Activated CD4-positive, alpha-beta T cell treated with anti-CD3 and anti-CD28 coated beads for 1 hour (primary cell): ENCODE results near the gene DAB2.
A peak's percentile ranks its signal among the peaks of the same experiment; 100 is the strongest.

ENCODE experiments used
- DNase-seq: peaks from one replicate; pipeline ENCODE4 v3.0.0-alpha.2; 2020

The DAB2 gene

DNA sequence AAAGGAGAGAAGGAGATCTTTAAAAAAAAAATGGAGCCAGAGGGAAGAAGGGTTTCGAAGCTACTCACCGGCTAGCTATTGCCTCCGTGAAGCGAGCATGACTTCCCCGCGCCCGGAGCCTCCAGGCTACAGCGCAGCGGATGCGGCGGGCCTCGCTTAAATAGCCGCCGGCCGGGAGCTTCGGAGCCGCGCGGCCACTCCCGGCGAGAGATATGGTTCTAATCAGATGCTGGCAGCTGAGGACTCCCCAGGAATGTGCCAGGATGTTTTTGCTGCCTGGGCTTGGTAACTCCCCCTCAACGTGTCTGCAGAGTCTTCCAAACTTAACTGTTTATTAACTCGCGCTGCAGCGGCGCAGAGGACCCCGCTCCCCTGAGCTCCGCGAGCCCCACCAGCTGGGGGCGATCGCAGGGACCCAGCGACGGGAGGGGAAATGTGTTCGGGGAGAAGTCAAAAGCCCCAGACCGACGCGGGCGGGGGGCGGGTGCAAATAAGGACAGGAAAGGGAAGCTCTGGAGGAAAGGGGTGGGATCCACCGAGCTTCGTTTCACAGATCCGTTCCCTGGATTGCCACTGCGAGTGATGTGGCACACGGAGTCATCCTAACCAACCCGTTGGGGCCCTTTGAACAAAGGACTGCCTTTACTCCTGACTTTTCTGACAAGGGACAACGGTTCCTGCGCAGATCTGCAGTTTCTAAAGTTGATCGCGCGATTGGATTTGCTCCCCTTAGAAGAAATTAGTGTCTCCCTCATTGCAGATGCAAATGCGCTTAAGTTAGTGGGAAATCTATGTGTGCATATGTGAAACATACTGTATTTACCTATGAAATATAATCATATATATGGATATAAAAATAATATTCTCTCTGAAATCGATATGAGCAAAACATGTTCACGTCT, at the start of gene DAB2:
DAB2 (minus strand) TSS at position 245 of the 902 bp plus-strand sequence. CDS start 30,660 bp downstream, outside the sequence.
- peak; percentile 17 for DNase-seq

DNA sequence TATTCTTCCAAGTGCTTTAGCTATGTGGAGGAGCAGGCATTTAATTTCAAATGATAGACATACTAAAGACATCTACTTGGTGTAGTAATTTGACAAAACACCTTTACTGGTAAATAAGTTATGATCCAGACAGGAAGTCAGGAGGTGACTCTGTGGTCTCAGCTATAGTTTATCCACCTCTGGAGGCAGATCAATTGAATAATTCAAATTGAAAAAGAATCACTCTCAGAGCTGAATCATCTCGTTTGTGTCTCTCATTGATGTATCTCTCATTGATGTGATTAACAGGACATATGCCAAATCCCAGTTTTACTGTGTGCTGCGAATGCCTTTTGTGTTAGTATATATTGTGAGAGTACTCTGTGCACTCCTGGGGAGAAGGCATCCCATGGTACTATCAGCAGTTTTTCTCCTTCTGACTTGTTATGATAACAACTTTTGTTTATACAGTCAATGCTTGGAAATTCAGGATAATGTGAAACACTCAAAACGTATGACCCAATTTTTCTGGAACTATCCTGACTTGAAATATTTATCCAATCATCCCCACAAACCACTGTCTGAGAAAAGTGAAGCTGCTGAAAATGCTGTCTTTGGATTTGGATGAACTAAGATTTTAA, 48.5 kb upstream of the DAB2 start:
- no peak for DNase-seq

DNA sequence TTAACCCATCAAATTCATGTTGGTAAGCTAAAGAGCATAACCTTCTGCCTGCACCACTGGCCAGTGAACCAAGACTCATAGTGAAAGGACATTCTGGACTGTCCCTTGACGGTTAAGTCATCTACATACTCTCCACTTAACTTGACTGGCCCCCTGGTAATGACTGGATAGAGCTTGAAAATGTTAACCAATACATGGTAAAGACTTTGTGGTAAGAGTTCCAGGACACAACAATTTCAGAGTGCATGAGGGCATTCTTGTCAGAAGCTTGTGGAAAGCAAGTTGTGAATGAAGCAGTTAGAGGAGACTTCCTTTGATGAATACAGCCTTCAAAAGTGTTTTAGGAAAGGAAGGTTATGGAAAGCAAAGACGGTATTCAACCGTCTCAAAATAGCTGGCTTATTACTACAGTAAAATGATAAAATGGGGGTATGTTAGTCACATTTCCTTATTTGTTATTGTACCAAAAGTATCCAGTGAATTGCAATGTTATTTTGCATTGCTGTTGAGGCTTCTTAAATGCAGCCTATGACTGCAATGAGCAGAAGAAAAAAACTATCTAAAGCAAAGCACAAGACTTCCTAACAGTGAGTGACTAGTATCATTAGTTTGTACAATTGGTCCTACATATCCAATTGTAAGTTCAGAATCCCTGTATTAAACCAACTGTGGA, 47.2 kb upstream of the DAB2 start:
- no peak for DNase-seq

DNA sequence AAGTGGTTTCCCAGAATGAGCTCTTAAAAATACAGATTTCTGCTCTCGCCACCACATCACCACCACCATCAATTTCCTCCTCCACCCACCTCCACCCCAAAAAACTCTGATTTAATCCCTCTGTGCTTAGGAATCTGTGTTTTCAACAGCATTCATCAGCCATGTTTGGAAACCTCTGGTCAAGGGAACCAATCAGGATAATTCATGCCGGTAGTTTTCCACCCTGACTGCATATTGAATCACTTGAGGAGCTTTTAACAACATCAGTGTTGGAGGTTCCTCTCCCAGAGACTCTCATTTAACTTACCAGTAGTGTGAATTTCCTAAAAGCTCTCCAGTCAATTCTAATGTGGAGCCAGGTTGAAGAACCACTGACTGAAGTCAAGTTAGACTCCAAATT, 46.0 kb upstream of the DAB2 start:
- DNase-seq = no peak

DNA sequence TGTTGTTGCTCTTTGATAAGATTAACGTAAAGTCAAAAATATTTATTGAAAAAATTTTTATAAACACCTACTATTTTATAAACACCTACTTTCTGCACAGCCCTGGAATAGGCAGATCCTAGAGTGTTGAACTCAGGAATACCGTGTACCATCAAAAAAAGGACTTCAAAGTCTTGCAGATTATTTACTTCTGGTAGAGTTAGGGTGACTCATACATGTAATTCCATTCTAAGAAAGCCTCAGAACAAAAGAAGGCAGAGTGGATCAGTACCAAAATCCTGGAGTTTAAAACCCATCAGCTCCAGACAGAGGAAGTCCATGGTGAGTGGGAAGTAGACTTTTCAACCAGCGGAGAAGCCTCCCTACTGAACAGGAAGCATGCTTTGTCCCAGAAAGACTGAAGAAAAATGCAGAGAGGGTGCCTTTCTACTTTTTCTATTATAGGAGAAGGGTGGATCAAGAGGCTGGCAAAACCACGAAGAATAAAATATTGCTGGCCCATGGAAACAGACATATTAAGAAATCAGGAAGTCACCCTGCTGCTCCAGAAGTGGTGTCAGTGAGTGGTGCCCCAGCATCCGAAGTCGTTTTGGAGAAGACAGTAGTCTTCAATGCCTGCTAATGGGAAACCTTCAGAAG, 45.1 kb upstream of the DAB2 start:
- DNase-seq = no peak

DNA sequence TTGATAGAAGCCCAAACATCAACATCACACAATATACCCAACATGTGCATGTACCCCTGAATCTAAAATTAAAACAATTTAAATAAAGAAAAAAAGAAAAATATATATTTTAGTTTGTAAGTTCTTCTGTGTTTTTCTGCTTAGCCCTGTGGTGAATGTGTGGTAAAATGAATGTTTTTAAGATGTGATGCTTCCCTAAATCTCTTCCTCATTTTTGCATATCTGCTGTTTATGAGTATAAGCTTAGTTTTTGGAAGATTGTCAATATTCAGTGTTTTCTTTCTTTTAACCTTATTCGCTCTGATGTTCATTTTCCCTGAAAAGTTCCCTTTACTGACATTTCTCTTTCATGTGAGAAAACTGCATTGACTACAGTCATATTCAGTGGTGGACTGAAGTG, 44.4 kb upstream of the DAB2 start:
- DNase-seq = no peak

DNA sequence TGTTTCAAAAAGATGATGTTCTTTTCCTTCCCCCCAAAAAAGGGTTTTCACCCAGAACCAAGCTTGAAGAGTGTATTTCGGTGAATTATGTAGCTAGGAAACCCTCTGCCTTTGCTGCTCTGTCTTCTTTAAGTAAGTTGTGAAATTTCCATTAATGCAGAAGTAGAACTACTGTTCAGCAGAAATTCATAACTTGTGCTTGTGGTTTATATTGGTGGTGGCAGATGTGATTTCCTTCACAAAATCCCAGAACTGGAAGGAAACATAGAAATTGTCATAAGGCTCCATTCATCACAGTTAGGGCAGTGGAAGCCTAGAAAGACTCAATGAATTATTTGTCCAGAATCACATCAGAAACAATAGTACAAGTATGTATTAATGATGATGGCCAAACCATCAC, 42.1 kb upstream of the DAB2 start:
- no peak for DNase-seq

DNA sequence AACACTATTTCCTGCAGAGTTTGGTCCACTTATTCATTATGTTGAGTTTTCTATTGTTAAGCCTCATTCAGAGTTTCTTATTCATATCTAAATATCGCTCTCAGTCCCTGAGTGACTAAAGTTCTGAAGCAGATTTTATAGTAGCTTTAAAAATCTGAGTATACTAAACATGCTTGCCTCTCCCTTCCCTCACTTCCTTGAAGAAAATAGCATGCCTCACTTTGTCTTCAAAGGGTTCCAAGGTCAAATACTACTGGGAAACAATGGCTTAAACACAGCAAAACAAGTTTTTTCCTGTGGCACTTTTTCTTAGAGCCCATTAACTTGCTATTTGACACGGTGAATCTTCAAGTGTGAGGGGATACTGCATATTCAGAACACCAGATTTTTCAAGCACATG, 41.1 kb upstream of the DAB2 start:
- no peak for DNase-seq

DNA sequence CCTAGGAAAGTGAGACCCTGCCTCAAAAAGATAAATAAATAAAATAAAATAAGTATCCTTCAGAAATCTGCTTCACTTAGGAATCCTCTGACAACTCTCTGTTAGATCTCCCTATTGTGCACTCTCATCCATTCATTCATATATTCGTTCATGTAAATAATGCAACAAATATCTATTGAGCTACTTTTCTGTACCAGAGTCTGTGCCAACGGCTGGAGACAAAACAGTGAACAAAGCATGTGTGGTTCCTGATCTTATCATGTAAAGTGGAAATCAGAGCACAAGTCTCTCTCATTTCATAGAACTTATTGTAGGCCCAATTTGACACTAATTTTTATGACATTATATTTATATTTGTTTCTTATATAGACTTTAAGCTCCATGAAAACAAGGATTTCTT, 40.3 kb upstream of the DAB2 start:
- DNase-seq = no peak

DNA sequence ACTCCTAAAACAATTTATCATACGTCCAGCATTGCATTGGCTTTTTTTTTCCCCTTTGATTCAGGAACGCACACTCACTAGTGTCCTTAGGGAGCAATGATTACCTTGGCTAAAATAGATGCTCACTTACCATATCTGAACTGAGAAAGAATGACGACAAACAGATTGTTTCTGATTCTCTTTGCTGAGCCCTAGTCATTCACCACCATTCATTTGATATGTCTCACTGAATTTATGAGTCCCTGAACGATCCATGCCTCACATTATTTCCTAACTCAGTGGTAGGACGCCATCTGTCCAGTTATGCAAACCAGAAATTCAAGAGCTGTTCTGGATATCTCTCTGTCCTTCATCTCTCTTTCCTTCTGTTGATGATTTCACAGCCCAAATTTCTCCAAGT, 39.3 kb upstream of the DAB2 start:
- no peak for DNase-seq

DNA sequence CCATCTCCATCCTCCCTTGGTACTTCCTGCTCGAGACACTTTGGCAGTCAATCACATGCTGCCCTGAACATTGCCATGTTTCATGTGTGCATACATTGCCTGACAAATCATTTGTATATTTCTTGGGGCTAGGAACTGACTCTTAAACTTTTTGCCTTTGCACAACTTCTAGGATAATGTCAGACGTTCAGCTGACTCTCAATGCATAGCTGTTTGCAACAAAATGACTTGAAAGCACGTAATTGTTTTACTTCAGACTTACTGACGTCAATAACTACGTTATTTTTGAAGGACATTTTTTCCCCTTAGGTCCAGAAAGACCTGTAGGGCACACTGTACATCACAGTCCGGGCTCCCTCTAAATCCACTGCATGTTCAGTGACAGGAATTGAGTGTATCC, 37.4 kb upstream of the DAB2 start:
- DNase-seq = no peak

DNA sequence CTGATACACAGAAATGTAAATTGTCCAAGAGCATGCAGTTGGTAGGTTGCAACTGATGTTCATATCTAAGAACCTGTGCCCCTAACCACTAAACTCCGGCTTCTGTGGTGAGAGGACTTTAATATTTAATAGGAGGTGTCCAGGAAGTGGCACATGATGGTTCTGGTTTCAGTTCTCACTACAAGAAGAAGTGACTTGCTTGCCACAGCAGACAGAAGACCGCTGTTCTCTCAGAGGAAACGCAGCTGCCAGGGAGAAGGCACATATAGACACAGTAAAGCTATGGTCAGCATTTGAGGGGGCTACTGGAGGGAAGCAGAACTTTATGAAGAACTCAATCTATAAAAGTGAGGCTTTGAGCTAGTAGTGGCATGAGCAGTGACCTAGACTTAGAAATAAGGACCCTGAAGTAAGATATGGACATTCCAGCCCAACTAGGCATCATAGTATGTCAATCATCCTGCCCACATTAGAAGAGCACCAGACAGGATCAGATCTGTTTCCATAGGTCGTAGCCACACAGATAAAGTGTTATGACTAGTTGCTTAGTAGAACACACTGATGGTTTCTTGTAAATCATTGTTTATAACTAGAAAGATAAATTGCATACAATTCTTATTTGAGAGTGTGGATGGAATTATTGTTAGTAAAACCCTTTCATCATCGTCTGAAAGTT, 36.4 kb upstream of the DAB2 start:
- no peak for DNase-seq

DNA sequence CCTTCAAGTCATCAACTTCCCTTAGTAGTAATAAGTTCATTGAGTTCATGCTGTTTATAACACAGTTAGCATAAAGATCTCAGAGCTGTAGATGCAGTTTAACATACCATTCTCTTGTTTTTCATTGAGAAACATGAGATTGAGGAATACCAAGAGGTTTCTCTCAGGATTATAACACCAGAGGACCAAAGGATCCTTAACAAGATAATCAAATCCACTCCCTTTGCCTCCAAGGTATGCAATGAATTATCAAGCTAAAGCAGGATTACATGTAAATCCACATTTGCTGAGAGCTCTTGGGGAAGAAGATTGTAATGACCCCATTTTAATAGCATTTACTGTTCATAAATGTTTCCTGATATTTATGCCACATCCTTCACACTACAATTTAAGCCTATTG, 35.1 kb upstream of the DAB2 start:
- no peak for DNase-seq

DNA sequence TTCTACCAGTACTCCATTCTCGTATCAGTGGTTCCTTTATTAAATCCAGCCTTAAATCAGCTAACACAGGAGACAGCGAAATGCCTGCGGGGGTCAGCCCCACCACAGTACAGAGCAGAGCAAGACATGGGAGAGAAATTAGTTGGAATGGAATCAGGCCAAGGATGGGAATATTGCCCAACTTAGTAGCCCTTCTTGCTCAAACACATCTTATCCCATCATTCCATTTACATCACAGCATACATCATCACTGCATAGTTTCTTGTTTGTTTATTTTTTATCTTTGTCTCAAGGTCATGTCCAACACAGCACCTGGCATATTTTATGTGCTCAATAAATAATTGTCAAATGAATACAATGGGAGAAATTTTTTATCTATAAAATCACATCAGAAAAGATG, 34.3 kb upstream of the DAB2 start:
- DNase-seq = no peak

DNA sequence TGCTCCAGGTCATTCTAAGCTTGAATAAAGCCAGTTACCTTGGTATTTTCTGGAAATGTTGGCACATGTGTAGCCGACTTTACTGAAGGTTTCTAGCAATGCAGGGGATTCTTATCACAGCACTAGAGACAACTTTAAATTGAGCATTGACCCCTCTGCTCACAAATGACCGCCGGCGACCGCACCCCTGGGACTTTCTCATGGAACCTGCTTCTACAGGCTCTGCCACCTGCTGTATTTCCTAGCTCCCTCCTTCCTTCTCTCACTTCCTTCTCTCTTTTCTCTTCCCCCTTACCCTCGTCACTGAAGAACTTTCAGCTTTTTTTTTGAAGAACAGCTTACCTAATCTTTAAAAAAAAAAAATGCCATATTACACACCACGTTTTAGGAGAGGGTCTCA, 30.9 kb upstream of the DAB2 start:
- DNase-seq = no peak

DNA sequence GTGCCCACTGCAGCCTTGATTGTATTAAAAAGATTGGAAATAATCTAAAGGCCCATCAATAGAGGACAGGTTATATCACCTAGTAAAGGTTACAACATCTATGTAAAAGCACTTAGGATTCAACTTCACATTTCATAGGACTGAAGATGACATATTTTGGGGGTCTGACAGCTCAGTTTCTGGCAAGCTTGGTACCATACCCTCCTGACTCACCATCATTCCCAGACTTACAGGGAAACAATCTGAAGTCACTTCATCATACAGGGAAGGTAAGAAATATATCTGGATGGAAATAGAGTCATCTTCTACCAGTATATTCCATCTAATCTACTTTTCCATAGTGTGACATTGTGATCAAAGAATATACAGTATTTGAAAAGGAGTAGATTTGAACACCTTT, 28.8 kb upstream of the DAB2 start:
- no peak for DNase-seq

DNA sequence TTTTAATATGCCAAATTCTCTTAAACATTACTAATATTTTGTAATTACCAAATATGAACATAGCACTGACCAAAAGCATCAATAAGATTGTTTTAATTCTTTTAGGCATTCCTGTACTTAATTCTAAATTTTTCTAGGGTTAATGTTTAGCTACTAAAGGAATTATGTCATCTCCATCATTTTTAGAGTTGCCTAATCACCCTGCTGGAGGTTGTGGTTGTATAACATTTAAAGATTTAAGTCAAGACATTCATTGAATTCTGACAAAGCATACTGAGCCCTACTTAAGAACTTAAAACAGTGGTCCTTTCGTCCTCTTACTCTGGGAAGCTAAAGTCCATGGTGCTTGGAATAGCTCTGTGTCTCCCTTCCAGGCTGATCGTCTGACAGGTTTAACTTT, 28.1 kb upstream of the DAB2 start:
- DNase-seq = no peak

DNA sequence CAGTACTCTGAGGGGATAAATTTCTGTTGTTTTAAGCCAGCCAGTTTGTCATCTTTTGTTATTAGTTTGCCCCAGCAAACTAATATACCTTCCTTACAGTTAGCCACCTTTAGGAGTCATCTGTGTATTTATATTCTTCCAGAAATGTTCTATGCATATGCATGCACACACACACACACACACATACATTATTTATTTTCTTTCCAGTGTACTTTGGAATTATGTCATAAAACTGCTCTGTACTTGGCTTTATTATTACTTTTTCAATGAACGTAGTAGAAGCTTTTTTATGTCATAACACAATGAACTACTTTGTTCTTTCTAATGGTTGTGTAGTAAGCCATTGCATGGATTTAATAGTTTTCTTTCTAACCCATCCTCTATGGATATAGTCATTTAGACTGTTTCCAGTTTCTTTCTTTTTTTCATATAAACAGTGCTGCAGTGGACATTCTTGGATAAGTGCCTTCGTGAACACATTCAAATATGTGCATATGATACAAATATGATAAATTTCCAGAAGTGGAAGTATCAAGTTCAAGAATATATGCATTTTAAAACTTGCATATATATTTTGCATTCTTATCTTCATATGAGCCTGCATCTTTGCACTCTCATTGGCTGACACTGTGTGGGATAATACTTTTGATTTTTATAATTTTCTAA, 26.6 kb upstream of the DAB2 start:
- DNase-seq = no peak

DNA sequence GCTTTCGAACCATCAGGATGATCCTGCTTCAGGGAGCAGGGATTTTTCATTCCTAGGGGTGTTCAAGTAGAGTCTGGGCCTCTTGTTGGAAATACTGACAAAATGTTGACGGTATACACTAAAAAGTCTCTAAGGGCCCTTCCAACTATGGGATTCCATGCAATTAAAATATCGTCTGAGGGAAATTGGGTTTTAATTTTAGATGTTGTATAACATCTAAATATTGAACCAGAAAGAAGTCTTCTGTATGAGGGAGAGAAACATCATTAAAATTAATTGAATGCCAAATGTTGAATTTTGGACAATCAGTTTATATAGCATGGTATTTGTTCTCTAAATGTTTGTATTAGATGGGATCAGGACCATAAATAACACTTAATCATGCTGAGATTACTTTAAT, 25.7 kb upstream of the DAB2 start:
- DNase-seq = no peak

DNA sequence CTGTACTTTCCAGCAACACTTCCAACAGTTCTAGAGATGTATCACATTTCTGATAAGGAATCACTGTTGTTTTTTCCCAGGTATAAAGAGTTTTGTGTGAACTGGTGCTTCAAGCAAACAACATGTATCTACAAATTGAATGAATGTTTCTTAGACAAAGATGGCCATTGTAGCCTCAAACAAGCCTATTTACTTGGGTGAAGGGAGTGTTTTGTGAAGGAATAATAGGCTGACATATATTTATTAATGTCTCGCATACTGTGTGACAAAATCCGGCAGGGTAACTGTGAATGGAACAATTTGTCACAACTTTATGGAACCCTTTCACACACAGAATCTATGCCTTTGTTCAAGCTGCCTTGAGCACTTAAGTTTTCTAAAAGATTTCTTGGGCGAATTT, 24.8 kb upstream of the DAB2 start:
- DNase-seq = no peak

DNA sequence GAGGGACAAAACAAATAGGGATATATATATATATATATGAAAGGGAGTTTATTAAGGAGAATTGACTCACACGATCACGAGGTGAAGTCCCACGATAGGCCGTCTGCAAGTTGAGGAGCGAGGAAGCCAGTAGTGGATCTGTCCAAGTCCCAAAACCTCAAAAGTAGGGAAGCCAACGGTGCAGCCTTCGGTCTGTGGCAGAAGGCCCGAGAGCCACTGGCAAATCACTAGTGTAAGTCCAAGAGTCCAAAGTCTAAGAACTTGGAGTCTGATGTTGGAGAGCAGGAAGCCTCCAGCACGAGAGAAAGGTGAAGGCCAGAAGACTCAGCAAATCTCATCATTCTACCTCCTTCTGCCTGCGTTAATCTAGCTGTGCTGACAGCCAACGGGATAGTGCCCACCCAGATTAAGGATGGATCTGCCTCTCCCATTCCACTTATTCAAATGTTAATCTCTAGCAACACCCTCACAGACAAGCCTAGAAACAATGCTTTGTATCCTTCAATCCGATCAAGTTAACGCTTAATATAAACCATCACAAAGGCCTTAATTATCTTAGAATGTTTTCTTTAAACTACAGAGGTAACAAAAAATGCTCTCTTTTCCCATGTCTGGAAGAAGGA, 23.8 kb upstream of the DAB2 start:
- no peak for DNase-seq

DNA sequence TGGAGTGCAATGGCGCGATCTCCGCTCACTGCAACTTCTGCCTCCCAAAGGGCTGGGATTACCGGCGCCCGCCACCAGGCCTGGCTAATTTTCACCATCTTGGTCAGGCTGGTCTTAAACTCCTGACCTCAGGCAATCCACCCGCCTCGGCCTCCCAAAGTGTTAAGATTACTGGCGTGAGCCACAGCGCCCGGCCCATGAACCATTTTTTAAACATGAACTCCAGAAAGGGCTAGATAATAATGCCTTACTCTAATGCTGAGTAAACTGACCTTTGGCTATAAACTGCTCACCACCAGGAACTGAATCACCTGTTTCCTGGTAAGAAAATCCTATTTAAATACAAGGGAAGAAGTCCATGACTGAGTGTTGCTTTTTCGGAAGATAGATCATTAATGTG, 23.2 kb upstream of the DAB2 start:
- no peak for DNase-seq
